Astrocyte (in vitro differentiated cells and primary cell): ENCODE measurements around the gene HS6ST3. TPM values are rescaled to one million over a fixed set of nuclear protein-coding genes. Genes with fewer than 3 reads are reported as not detected.

Experiments
- DNase-seq: peaks from one replicate; pipeline ENCODE4 v3.0.0-alpha.2; 2010; ENCODE audit warnings: low read depth
- FAIRE-seq: peaks from 2 replicates; lab custom pipeline; 2011; peaks lifted over from hg19 to GRCh38; lab: Jason Lieb, UNC
- H2AFZ ChIP-seq: 2 replicates; pipeline ENCODE4 v1.6.0; 2012; ENCODE audit warnings: low read depth, low read length, inconsistent platforms
- H3K27ac ChIP-seq: 2 replicates; pipeline ENCODE4 v1.5.1; 2011; ENCODE audit warnings: low read depth, low read length, inconsistent platforms
- H3K27me3 ChIP-seq: 2 replicates; pipeline ENCODE4 v1.6.0; 2011; ENCODE audit warnings: low read length, inconsistent platforms; ENCODE audit not compliant: insufficient read depth
- H3K36me3 ChIP-seq: 2 replicates; pipeline ENCODE4 v1.5.1; 2011; ENCODE audit warnings: low read length, inconsistent platforms; ENCODE audit not compliant: insufficient read depth
- H3K4me1 ChIP-seq: 2 replicates; pipeline ENCODE4 v1.5.1; 2011; ENCODE audit warnings: low read length, inconsistent platforms; ENCODE audit not compliant: insufficient read depth
- H3K4me2 ChIP-seq: 2 replicates; pipeline ENCODE4 v1.6.0; 2012; ENCODE audit warnings: low read length, inconsistent platforms
- H3K4me3 ChIP-seq: 2 replicates; pipeline ENCODE4 v1.5.1; 2011; ENCODE audit warnings: low read depth, mild to moderate bottlenecking, low read length, inconsistent platforms; ENCODE audit not compliant: insufficient read depth
- H3K79me2 ChIP-seq: 2 replicates; pipeline ENCODE4 v1.6.0; 2012; ENCODE audit warnings: mild to moderate bottlenecking, low read length, inconsistent platforms; ENCODE audit not compliant: insufficient read depth
- H3K9ac ChIP-seq: 2 replicates; pipeline ENCODE4 v1.6.0; 2012; ENCODE audit warnings: mild to moderate bottlenecking, low read length, inconsistent platforms
- H3K9me3 ChIP-seq: 2 replicates; pipeline ENCODE4 v1.5.1; 2012; ENCODE audit warnings: low read depth, mild to moderate bottlenecking, low read length, inconsistent platforms; ENCODE audit not compliant: insufficient read depth
- H4K20me1 ChIP-seq: 2 replicates; pipeline ENCODE4 v1.6.0; 2012; ENCODE audit warnings: low read length, inconsistent platforms; ENCODE audit not compliant: insufficient read depth
- H3K27ac Mint-ChIP-seq: one replicate; pipeline ENCODE4 v1.8.0; 2021; ENCODE audit warnings: mild to moderate bottlenecking, mixed read lengths; ENCODE audit not compliant: unreplicated experiment
- H3K27me3 Mint-ChIP-seq: one replicate; pipeline ENCODE4 v1.8.0; 2021; ENCODE audit warnings: low read depth, mixed read lengths; ENCODE audit not compliant: unreplicated experiment
- H3K36me3 Mint-ChIP-seq: one replicate; pipeline ENCODE4 v1.8.0; 2021; ENCODE audit warnings: low read depth, mixed read lengths; ENCODE audit not compliant: unreplicated experiment
- H3K4me1 Mint-ChIP-seq: one replicate; pipeline ENCODE4 v1.8.0; 2021; ENCODE audit warnings: low read depth, mixed read lengths; ENCODE audit not compliant: unreplicated experiment
- H3K4me3 Mint-ChIP-seq: one replicate; pipeline ENCODE4 v1.8.0; 2021; ENCODE audit warnings: mild to moderate bottlenecking, moderate library complexity, mixed read lengths; ENCODE audit not compliant: unreplicated experiment
- H3K9me3 Mint-ChIP-seq: one replicate; pipeline ENCODE4 v1.8.0; 2021; ENCODE audit warnings: mild to moderate bottlenecking, mixed read lengths; ENCODE audit not compliant: unreplicated experiment
- EZH2 ChIP-seq: IDR thresholded peaks from 2 replicates; pipeline ENCODE4 v1.6.1; 2012; ENCODE audit warnings: mild to moderate bottlenecking, low read length, inconsistent platforms; ENCODE audit not compliant: insufficient read depth
- total RNA-seq: library from RNA; stranded (reverse); gene quantifications from 2 replicates; pipeline ENCODE4 v1.2.1, GENCODE V29; 2021
- TF ChIP-seq, protein P1 (sequence below): IDR thresholded peaks from 2 replicates; pipeline ENCODE4 v1.5.1; 2011; ENCODE audit warnings: low read depth, mild to moderate bottlenecking, inconsistent platforms, low read length, moderate library complexity; ENCODE audit not compliant: insufficient read depth

HS6ST3 gene
- total RNA-seq, 1 donor from 2014 or later: 0.07 TPM

DNA sequence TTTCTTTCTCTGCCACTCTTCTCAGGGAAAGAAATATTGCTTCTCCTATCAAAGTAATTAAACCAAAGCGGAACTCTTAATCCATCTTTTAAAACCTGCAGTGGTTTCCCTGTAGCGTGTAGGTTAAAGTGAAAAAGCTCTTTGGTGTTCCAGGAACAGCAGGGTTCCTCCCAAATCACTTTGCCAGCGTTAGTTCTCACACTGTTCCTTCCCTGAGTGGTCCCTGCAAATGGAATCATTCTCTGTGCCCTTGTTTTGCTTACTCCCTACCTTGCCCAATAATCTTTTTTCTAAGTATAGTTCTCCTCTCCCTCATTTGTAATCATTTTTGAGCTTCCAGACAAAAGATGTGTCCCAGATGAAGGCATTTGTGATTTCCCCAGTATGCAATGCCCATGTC lies 207.5 kb downstream of the HS6ST3 start:
- H2AFZ ChIP-seq: no peak overlapping the region
- Mint-ChIP-seq H3K36me3 (no peaks in the 10 kb centered on the region), H3K27ac (no peak overlapping the region), H3K9me3 (no peaks in the 10 kb centered on the region), H3K4me1 (no peaks in the 10 kb centered on the region), H3K4me3 (no peak overlapping the region), H3K27me3 (no peaks in the 10 kb centered on the region)
- H3K4me2 ChIP-seq: no peak overlapping the region
- H3K27me3 ChIP-seq: no peaks in the 10 kb centered on the region
- no peak overlapping the region for H3K4me3 ChIP-seq
- no peaks in the 10 kb centered on the region for H3K4me1 ChIP-seq
- no peak overlapping the region for H3K9ac ChIP-seq
- TF ChIP-seq EZH2: no peak
- TF ChIP-seq, protein P1, sequence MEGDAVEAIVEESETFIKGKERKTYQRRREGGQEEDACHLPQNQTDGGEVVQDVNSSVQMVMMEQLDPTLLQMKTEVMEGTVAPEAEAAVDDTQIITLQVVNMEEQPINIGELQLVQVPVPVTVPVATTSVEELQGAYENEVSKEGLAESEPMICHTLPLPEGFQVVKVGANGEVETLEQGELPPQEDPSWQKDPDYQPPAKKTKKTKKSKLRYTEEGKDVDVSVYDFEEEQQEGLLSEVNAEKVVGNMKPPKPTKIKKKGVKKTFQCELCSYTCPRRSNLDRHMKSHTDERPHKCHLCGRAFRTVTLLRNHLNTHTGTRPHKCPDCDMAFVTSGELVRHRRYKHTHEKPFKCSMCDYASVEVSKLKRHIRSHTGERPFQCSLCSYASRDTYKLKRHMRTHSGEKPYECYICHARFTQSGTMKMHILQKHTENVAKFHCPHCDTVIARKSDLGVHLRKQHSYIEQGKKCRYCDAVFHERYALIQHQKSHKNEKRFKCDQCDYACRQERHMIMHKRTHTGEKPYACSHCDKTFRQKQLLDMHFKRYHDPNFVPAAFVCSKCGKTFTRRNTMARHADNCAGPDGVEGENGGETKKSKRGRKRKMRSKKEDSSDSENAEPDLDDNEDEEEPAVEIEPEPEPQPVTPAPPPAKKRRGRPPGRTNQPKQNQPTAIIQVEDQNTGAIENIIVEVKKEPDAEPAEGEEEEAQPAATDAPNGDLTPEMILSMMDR: no peak
- no peaks in the 10 kb centered on the region for H4K20me1 ChIP-seq
- no peak for FAIRE-seq
- no peaks in the 10 kb centered on the region for H3K36me3 ChIP-seq
- H3K79me2 ChIP-seq: no peaks in the 10 kb centered on the region
- no peak for DNase-seq
- no peaks in the 10 kb centered on the region for H3K9me3 ChIP-seq
- H3K27ac ChIP-seq: no peak overlapping the region

DNA sequence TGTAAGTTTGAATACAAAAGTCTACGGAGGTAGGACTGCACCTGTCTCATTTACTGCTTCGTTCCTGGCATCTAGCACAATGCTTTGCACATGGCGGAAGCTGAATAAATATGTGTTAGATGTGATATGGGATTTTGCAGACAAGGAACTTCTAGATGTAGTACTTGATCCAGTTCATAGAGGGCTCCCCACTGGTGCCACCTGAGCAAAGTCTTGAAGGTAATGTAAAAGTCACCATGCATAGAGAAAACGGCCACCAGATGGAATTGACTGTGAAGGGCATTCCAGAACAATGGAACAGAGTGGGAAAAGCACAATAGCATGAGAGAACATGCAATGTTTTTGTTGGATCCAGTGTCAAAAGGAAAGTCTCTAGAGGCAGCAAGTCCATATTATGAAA lies 209.3 kb downstream of the HS6ST3 start:
- no peak for FAIRE-seq
- no peaks in the 10 kb centered on the region for H3K27me3 Mint-ChIP-seq

DNA sequence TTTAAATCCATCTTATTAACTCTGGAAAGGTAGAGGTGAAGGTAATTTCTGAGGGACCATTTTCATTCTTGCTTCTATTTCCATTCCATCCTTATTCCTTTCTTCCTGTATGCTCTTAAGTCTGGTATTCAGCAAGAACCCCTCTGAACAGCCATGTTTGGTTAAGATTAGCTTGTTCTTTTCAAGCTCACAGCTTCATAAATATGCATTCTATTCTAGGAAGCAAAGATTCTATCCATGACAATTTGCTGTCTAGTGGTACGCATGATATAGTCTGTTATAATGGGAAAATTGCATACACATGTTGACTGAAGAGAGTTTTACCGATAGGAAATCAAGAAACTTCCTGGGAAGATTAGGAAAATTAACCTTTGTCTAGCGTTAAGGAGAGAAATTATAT lies 218.7 kb downstream of the HS6ST3 start:
- H3K4me3 ChIP-seq: no peak overlapping the region
- no peak overlapping the region for H2AFZ ChIP-seq
- no peaks in the 10 kb centered on the region for H3K79me2 ChIP-seq
- DNase-seq: no peak
- no peak overlapping the region for H3K27ac Mint-ChIP-seq
- no peak overlapping the region for H3K4me3 Mint-ChIP-seq
- no peak overlapping the region for H3K9ac ChIP-seq
- H3K27me3 Mint-ChIP-seq: peaks cover 3% of the 10 kb centered on the region
- no peaks in the 10 kb centered on the region for H3K9me3 ChIP-seq
- no peak for FAIRE-seq
- no peak for TF ChIP-seq EZH2
- TF ChIP-seq, protein P1: no peak
- H3K27me3 ChIP-seq: no peaks in the 10 kb centered on the region
- H3K36me3 ChIP-seq: no peaks in the 10 kb centered on the region
- no peaks in the 10 kb centered on the region for H4K20me1 ChIP-seq
- H3K27ac ChIP-seq: no peak overlapping the region
- no peaks in the 10 kb centered on the region for H3K9me3 Mint-ChIP-seq
- no peaks in the 10 kb centered on the region for H3K4me1 Mint-ChIP-seq
- no peaks in the 10 kb centered on the region for H3K36me3 Mint-ChIP-seq
- H3K4me1 ChIP-seq: no peaks in the 10 kb centered on the region
- no peak overlapping the region for H3K4me2 ChIP-seq

More for the DNA sequence above, 209.3 kb downstream of the HS6ST3 start:
- Histone ChIP-seq H3K27ac (no peak overlapping the region), H3K4me2 (no peak overlapping the region), H4K20me1 (no peaks in the 10 kb centered on the region), H3K4me3 (no peak overlapping the region), H2AFZ (no peak overlapping the region), H3K4me1 (no peaks in the 10 kb centered on the region), H3K79me2 (no peaks in the 10 kb centered on the region), H3K27me3 (no peaks in the 10 kb centered on the region), H3K9ac (no peak overlapping the region), H3K36me3 (no peaks in the 10 kb centered on the region), H3K9me3 (no peaks in the 10 kb centered on the region)
- H3K36me3 Mint-ChIP-seq: no peaks in the 10 kb centered on the region
- no peaks in the 10 kb centered on the region for H3K4me1 Mint-ChIP-seq
- DNase-seq: no peak
- H3K4me3 Mint-ChIP-seq: no peak overlapping the region
- H3K27ac Mint-ChIP-seq: no peak overlapping the region
- TF ChIP-seq, protein P1: no peak
- TF ChIP-seq EZH2: no peak
- H3K9me3 Mint-ChIP-seq: no peaks in the 10 kb centered on the region
